Liver (tissue), 9 donors: Measurements from ENCODE around the gene LRRC4. TPM values are rescaled to one million over a fixed set of nuclear protein-coding genes. Genes with fewer than 3 reads are reported as not detected.

ENCODE experiments used
- DNase-seq: peaks from one replicate; pipeline ENCODE4 v3.0.0-alpha.2; 2017; ENCODE audit warnings: low spot score
- H3K27ac ChIP-seq, 2 donors: one replicate each; pipeline ENCODE4 v1.7.0; 2013; ENCODE audit warnings: inconsistent platforms in 2 of 2, low read length in 2 of 2, control low read depth in 1 of 2, low read depth in 1 of 2, mild to moderate bottlenecking in 1 of 2
- H3K27me3 ChIP-seq, 4 donors: one replicate each; pipeline versions ENCODE4 v1.6.1 to v1.7.0; 2013; ENCODE audit warnings: low read length in 3 of 4, inconsistent platforms in 1 of 4, mild to moderate bottlenecking in 1 of 4, moderate library complexity in 1 of 4; ENCODE audit not compliant: control insufficient read depth in 4 of 4, insufficient read depth in 4 of 4
- H3K36me3 ChIP-seq, 4 donors: one replicate each; pipeline versions ENCODE4 v1.6.1 to v1.7.0; 2013; ENCODE audit warnings: low read length in 3 of 4, mild to moderate bottlenecking in 3 of 4, low read depth in 1 of 4, moderate library complexity in 1 of 4; ENCODE audit not compliant: control insufficient read depth in 4 of 4, insufficient read depth in 3 of 4
- H3K4me1 ChIP-seq, 4 donors: one replicate each; pipeline versions ENCODE4 v1.6.1 to v1.7.0; 2013; ENCODE audit warnings: low read length in 3 of 4, mild to moderate bottlenecking in 3 of 4, moderate library complexity in 1 of 4; ENCODE audit not compliant: control insufficient read depth in 4 of 4, insufficient read depth in 4 of 4
- H3K4me3 ChIP-seq, 3 donors: one replicate each; pipeline versions ENCODE4 v1.6.1 to v1.7.0; 2013; ENCODE audit warnings: low read length in 3 of 3, control low read depth in 1 of 3, low read depth in 1 of 3, mild to moderate bottlenecking in 1 of 3
- H3K9ac ChIP-seq, 2 donors: one replicate each; pipeline ENCODE4 v1.7.0; 2013; ENCODE audit warnings: low read length in 2 of 2, mild to moderate bottlenecking in 2 of 2, moderate library complexity in 2 of 2, control low read depth in 1 of 2, low read depth in 1 of 2
- H3K9me3 ChIP-seq, 4 donors: one replicate each; pipeline versions ENCODE4 v1.6.1 to v1.7.0; 2013; ENCODE audit warnings: low read length in 3 of 4; ENCODE audit not compliant: control insufficient read depth in 4 of 4
- ATF3 ChIP-seq: IDR thresholded peaks from 2 replicates; pipeline ENCODE4 v1.6.1; 2016; ENCODE audit warnings: antibody characterized with exemption
- CTCF ChIP-seq: fragments of 150-350 bp; IDR thresholded peaks from 2 replicates; pipeline ENCODE4 v1.5.1; 2017; ENCODE audit warnings: improper control_type of control experiment, low read depth, low read length; ENCODE audit not compliant: missing input control
- EGR1 ChIP-seq, 2 donors: IDR thresholded peaks; 2 replicates each; pipeline ENCODE4 v1.6.1; 2016 to 2018; ENCODE audit warnings: antibody characterized with exemption in 2 of 2, low read depth in 2 of 2
- FOXA1 ChIP-seq: IDR thresholded peaks from 2 replicates; pipeline ENCODE4 v1.6.1; 2016; ENCODE audit warnings: antibody characterized with exemption
- FOXA2 ChIP-seq: IDR thresholded peaks from 2 replicates; pipeline ENCODE4 v1.6.1; 2016; ENCODE audit warnings: antibody characterized with exemption
- GABPA ChIP-seq, 2 donors: IDR thresholded peaks in 1 of 2; conservative IDR thresholded peaks in 1 of 2; 2 replicates each; pipeline ENCODE4 v1.6.1; 2016; ENCODE audit warnings: antibody characterized with exemption in 2 of 2, mild to moderate bottlenecking in 1 of 2, moderate library complexity in 1 of 2
- HNF4A ChIP-seq, 2 donors: conservative IDR thresholded peaks; 2 replicates each; pipeline ENCODE4 v1.6.1; 2016; ENCODE audit warnings: antibody characterized with exemption in 2 of 2, mild to moderate bottlenecking in 2 of 2
- HNF4G ChIP-seq: IDR thresholded peaks from 2 replicates; pipeline ENCODE4 v1.6.1; 2016; ENCODE audit warnings: antibody characterized with exemption
- JUND ChIP-seq, 2 donors: IDR thresholded peaks; 2 replicates each; pipeline ENCODE4 v1.6.1; 2016; ENCODE audit warnings: antibody characterized with exemption in 2 of 2
- MAX ChIP-seq: IDR thresholded peaks from 2 replicates; pipeline ENCODE4 v1.6.1; 2016; ENCODE audit warnings: antibody characterized with exemption
- NR2F2 ChIP-seq: IDR thresholded peaks from 2 replicates; pipeline ENCODE4 v1.6.1; 2016; ENCODE audit warnings: antibody characterized with exemption
- RAD21 ChIP-seq, 2 donors: IDR thresholded peaks; 2 replicates each; pipeline ENCODE4 v1.6.1; 2016; ENCODE audit warnings: antibody characterized with exemption in 2 of 2, mild to moderate bottlenecking in 2 of 2
- REST ChIP-seq: IDR thresholded peaks from 2 replicates; pipeline ENCODE4 v1.6.1; 2016; ENCODE audit warnings: antibody characterized with exemption, mild to moderate bottlenecking
- RXRA ChIP-seq, 2 donors: IDR thresholded peaks; 2 replicates each; pipeline ENCODE4 v1.6.1; 2017 to 2018; ENCODE audit warnings: antibody characterized with exemption in 2 of 2, mild to moderate bottlenecking in 1 of 2
- SP1 ChIP-seq: IDR thresholded peaks from 2 replicates; pipeline ENCODE4 v1.6.1; 2018; ENCODE audit warnings: antibody characterized with exemption, mild to moderate bottlenecking
- TAF1 ChIP-seq: conservative IDR thresholded peaks from 2 replicates; pipeline ENCODE4 v1.6.1; 2016; ENCODE audit warnings: antibody characterized with exemption, mild to moderate bottlenecking
- YY1 ChIP-seq: IDR thresholded peaks from 2 replicates; pipeline ENCODE4 v1.6.1; 2016; ENCODE audit warnings: antibody characterized with exemption, mild to moderate bottlenecking
- ZBTB33 ChIP-seq: IDR thresholded peaks from 2 replicates; pipeline ENCODE4 v1.6.1; 2016; ENCODE audit warnings: antibody characterized with exemption
- WGBS: extraction: QIAGEN DNeasy Blood & Tissue Kit; methylation state at CpG from one replicate; pipeline ENCODE4 v1.1.7; 2013; 5-methylcytosine and 5-hydroxymethylcytosine counted together
- polyA plus RNA-seq, 2 donors: library from polyadenylated mRNA; stranded (reverse) in 1 of 2; unstranded in 1 of 2; fragments of 200-250 nt in 1 of 2; fragments of >200 nt in 1 of 2; fragmentation: Nextera tagmentation in 1 of 2; extraction: Ambion mirVana in 1 of 2; gene quantifications; one replicate each; pipeline versions ENCODE4 v1.2.1 to v1.2.3, GENCODE V29; 2013 to 2015
- total RNA-seq, 2 donors: library from RNA; depleted of rRNA; stranded (reverse); fragments of >200 nt; gene quantifications; one replicate each; pipeline ENCODE4 v1.2.3, GENCODE V29; 2014
- donor health status: healthy.
- donor health status: healthy.
- donor health status: healthy.
- donor health status: healthy.
- donor health status: healthy.

LRRC4 gene
- total and polyA plus RNA-seq, 4 donors, result 0.54 to 2.7 (median 1.2) TPM

GRCh38 chr7:128057909-128058308 lies 26.7 kb upstream of the LRRC4 start:
- Histone ChIP-seq H3K9me3 (no peaks in the 10 kb centered on the region), H3K4me1 (no peaks in the 10 kb centered on the region), H3K9ac (no peak overlapping the region), H3K4me3 (no peak overlapping the region), H3K27me3 (no peaks in the 10 kb centered on the region), H3K27ac (no peak overlapping the region), H3K36me3 (peaks cover 0 to 7% (median 2%) of the 10 kb centered on the region in 4 donors)
- no peak for DNase-seq
- WGBS, result 73% methylated on average over 1 of the region's 1 CpG
- TF ChIP-seq ZBTB33, result no peak
- TF ChIP-seq ATF3, result no peak
- TF ChIP-seq JUND (IDR thresholded peaks at IDR 0.05), result no peak
- TF ChIP-seq MAX, result no peak
- no peak for TF ChIP-seq TAF1
- TF ChIP-seq CTCF, result no peak
- no peak for TF ChIP-seq YY1
- TF ChIP-seq RXRA (IDR thresholded peaks at IDR 0.05), result no peak
- TF ChIP-seq GABPA (IDR thresholded peaks at IDR 0.05 in 1 of 2, conservative IDR thresholded peaks at IDR 0.05 in 1 of 2), result no peak
- TF ChIP-seq REST, result no peak
- no peak for TF ChIP-seq SP1
- no peak for TF ChIP-seq FOXA1
- TF ChIP-seq RAD21 (IDR thresholded peaks at IDR 0.05), result no peak
- no peak for TF ChIP-seq HNF4G
- no peak for TF ChIP-seq EGR1 (IDR thresholded peaks at IDR 0.05; ENCODE audit: low read depth in 2 of 2)
- no peak for TF ChIP-seq NR2F2
- no peak for TF ChIP-seq FOXA2
- no peak for TF ChIP-seq HNF4A (conservative IDR thresholded peaks at IDR 0.05)
